G401 (cell line): ENCODE measurements around the gene PTPRN2. TPM values are rescaled to one million over a fixed set of nuclear protein-coding genes. Genes with fewer than 3 reads are reported as not detected.
"Not testable (repeated sequence)": the region's sequence is repeated elsewhere in the genome, so short reads cannot be mapped to it uniquely, and the experiment has no call there.

Experiments used
- DNase-seq: peaks from one replicate; pipeline ENCODE4 v3.0.0-alpha.2; 2015; ENCODE audit warnings: low spot score
- in situ Hi-C: cut with HindIII; loops from 2 replicates; pipeline ENCODE4 v1.10.0; 2016; ENCODE audit warnings: low sequenced_read_pairs, mixed read lengths
- total RNA-seq: library from RNA; depleted of rRNA; stranded (reverse); fragments of >200 nt; shearing (Covaris generic); gene quantifications from 2 replicates; pipeline ENCODE4 v1.2.3, GENCODE V29; 2014

Gene PTPRN2
- total RNA-seq, 1 experiment from 2014 or later, result not detected

GRCh38 chr7:157900556-157900955 is 687.1 kb downstream of the PTPRN2 start:
- DNase-seq, result no peak
- in situ Hi-C loops, result no loop called here

GRCh38 chr7:157900011-157900410 is 687.6 kb downstream of the PTPRN2 start:
- in situ Hi-C loops, result no loop called here
- DNase-seq, result no peak

GRCh38 chr7:157898802-157899505 is 688.7 kb downstream of the PTPRN2 start:
- in situ Hi-C loops, result no loop called here
- DNase-seq, result no peak

GRCh38 chr7:157898261-157898660 is 689.4 kb downstream of the PTPRN2 start:
- in situ Hi-C loops, result no loop called here
- DNase-seq, result no peak

GRCh38 chr7:157897681-157898080 is 689.9 kb downstream of the PTPRN2 start:
- in situ Hi-C loops, result no loop called here
- peak; percentile 50 for DNase-seq

GRCh38 chr7:157896774-157897555 is 690.7 kb downstream of the PTPRN2 start:
- in situ Hi-C loops, result no loop called here

GRCh38 chr7:157896376-157896675 is 691.3 kb downstream of the PTPRN2 start:
- DNase-seq, result not testable (repeated sequence)

More at GRCh38 chr7:157896774-157897555, 690.7 kb downstream of the PTPRN2 start:
- DNase-seq, result no peak

GRCh38 chr7:157895520-157896375 is 691.9 kb downstream of the PTPRN2 start:
- no peak for DNase-seq
- in situ Hi-C loops, result no loop called here

More at GRCh38 chr7:157896376-157896675, 691.3 kb downstream of the PTPRN2 start:
- in situ Hi-C loops, result not testable (repeated sequence)

- in situ Hi-C loops, DNase-seq: not testable (repeated sequence)
Measured at GRCh38 chr7:157895098-157895497, 692.5 kb downstream of the PTPRN2 start.

GRCh38 chr7:157893535-157894044 is 694.0 kb downstream of the PTPRN2 start:
- in situ Hi-C loops, result no loop called here

GRCh38 chr7:157892751-157893523 is 694.7 kb downstream of the PTPRN2 start:
- no peak for DNase-seq
- in situ Hi-C loops, result no loop called here

More at GRCh38 chr7:157893535-157894044, 694.0 kb downstream of the PTPRN2 start:
- DNase-seq, result no peak

- no peak for DNase-seq
- in situ Hi-C loops, result no loop called here
Measured at GRCh38 chr7:157890921-157891401, 696.7 kb downstream of the PTPRN2 start.

GRCh38 chr7:157889480-157889879 is 698.1 kb downstream of the PTPRN2 start:
- DNase-seq, result no peak
- in situ Hi-C loops, result no loop called here

GRCh38 chr7:157888579-157888978 is 699.0 kb downstream of the PTPRN2 start:
- in situ Hi-C loops, result no loop called here
- DNase-seq, result no peak

GRCh38 chr7:157887400-157887799 is 700.2 kb downstream of the PTPRN2 start:
- in situ Hi-C loops, result no loop called here
- DNase-seq, result no peak

GRCh38 chr7:157886711-157887110 is 700.9 kb downstream of the PTPRN2 start:
- in situ Hi-C loops, result no loop called here

GRCh38 chr7:157886266-157886665 is 701.4 kb downstream of the PTPRN2 start:
- in situ Hi-C loops, result no loop called here
- no peak for DNase-seq

More at GRCh38 chr7:157886711-157887110, 700.9 kb downstream of the PTPRN2 start:
- no peak for DNase-seq

- DNase-seq, result no peak
- in situ Hi-C loops, result no loop called here
Measured at GRCh38 chr7:157885140-157885539, 702.5 kb downstream of the PTPRN2 start.
